ENCODE measurements around the gene HIVEP3. TPM values are rescaled to one million over a fixed set of nuclear protein-coding genes. Genes with fewer than 3 reads are reported as not detected.

HIVEP3 gene
- total RNA-seq, 4 donors from 2014 or later = 3.2 to 11.0 (median 4.2) TPM

DNA sequence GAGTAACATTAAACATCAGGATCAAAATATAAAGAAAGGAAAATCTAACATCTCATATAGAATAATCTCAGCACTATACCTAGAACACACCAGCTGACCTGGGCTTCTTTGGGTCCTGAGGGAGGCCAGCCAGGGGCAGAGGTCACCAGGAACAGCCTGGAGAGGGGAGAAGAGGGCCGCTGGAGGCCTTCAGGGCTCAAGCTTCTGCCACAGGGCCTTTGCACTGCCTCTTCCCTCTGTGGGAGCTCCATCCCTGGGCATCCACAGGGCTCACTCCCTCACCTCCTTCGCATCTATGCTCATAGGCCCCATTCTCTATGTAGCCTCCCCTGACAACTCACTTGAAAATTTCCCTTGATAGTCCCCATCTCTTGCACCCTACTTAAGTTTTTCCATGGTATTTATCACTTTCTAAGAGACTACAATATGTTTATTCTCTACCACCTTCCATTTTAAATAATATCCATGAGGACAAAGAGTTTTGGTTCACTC, 73.9 kb downstream of the HIVEP3 start:
- intact Hi-C loops (cut with DNase I) = no loop called here
- Histone ChIP-seq H3K36me3 (peaks cover 0 to 4% (median 0%) of the 10 kb centered on the region in 3 donors), H3K27ac (no peak overlapping the region), H3K4me1 (peaks cover 0 to 9% (median 0%) of the 10 kb centered on the region in 3 donors), H3K27me3 (no peaks in the 10 kb centered on the region), H3K9me3 (no peaks in the 10 kb centered on the region), H3K4me3 (no peak overlapping the region)
- no peak for TF ChIP-seq POLR2A (IDR thresholded peaks at IDR 0.05)
- TF ChIP-seq, protein P1, sequence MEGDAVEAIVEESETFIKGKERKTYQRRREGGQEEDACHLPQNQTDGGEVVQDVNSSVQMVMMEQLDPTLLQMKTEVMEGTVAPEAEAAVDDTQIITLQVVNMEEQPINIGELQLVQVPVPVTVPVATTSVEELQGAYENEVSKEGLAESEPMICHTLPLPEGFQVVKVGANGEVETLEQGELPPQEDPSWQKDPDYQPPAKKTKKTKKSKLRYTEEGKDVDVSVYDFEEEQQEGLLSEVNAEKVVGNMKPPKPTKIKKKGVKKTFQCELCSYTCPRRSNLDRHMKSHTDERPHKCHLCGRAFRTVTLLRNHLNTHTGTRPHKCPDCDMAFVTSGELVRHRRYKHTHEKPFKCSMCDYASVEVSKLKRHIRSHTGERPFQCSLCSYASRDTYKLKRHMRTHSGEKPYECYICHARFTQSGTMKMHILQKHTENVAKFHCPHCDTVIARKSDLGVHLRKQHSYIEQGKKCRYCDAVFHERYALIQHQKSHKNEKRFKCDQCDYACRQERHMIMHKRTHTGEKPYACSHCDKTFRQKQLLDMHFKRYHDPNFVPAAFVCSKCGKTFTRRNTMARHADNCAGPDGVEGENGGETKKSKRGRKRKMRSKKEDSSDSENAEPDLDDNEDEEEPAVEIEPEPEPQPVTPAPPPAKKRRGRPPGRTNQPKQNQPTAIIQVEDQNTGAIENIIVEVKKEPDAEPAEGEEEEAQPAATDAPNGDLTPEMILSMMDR (IDR thresholded peaks at IDR 0.05) = no peak
- WGBS, 2 donors = 83 to 100% methylated on average over 2 of the region's 2 CpGs
- no peak for DNase-seq

DNA sequence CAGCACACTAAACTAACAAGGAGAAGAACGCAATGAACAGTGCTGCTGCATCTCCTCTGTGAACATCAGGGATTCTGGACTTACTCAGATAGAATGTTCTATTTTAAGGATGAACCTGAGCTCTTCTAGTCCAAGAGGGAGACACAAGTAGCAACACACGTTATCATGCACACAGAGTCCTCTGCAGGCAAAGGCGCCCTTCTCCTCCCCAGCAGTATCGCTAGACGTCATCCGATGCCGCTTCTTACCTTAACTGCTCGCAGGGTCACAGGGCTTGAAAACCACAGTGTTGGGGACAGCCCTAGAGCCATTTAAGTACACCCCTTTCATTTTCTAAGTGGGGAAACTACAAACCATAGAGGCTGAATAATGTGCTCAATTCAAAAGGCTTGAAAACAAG, 74.5 kb downstream of the HIVEP3 start:
- Histone ChIP-seq H3K27me3 (no peaks in the 10 kb centered on the region), H3K36me3 (peaks cover 0 to 4% (median 0%) of the 10 kb centered on the region in 3 donors), H3K27ac (no peak overlapping the region), H3K9me3 (no peaks in the 10 kb centered on the region), H3K4me1 (peaks cover 0 to 9% (median 0%) of the 10 kb centered on the region in 3 donors), H3K4me3 (no peak overlapping the region)
- TF ChIP-seq, protein P1 (IDR thresholded peaks at IDR 0.05) = no peak
- TF ChIP-seq POLR2A (IDR thresholded peaks at IDR 0.05) = no peak
- DNase-seq = no peak
- 82 to 91% methylated on average over 6 to 8 of the region's 8 CpGs for WGBS, 2 donors
- intact Hi-C loops (cut with DNase I) = no loop called here

- no peaks in the 10 kb centered on the region for H3K9me3 ChIP-seq
- H3K4me1 ChIP-seq = peaks cover 0 to 9% (median 0%) of the 10 kb centered on the region in 3 donors
- intact Hi-C loops (cut with DNase I) = no loop called here
- TF ChIP-seq POLR2A (IDR thresholded peaks at IDR 0.05) = no peak
- TF ChIP-seq, protein P1 (IDR thresholded peaks at IDR 0.05) = no peak
- no peak overlapping the region for H3K27ac ChIP-seq
- H3K36me3 ChIP-seq = peaks cover 0 to 4% (median 0%) of the 10 kb centered on the region in 3 donors
- DNase-seq = no peak
- H3K27me3 ChIP-seq = no peaks in the 10 kb centered on the region
- 64 to 66% methylated on average over 11 of the region's 11 CpGs for WGBS, 2 donors
- no peak overlapping the region for H3K4me3 ChIP-seq
Observed at GRCh38 chr1:41842993-41843755, 75.5 kb downstream of the HIVEP3 start.

- intact Hi-C loops (cut with DNase I) = no loop called here
- Histone ChIP-seq H3K4me1 (peaks cover 0 to 5% (median 0%) of the 10 kb centered on the region in 3 donors), H3K36me3 (peaks cover 0 to 4% (median 0%) of the 10 kb centered on the region in 3 donors), H3K9me3 (no peaks in the 10 kb centered on the region), H3K27ac (no peak overlapping the region), H3K4me3 (no peak overlapping the region), H3K27me3 (no peaks in the 10 kb centered on the region)
- no peak for DNase-seq
- WGBS, 2 donors = 92% methylated on average over 2 of the region's 2 CpGs
- TF ChIP-seq POLR2A (IDR thresholded peaks at IDR 0.05) = no peak
- TF ChIP-seq, protein P1 (IDR thresholded peaks at IDR 0.05) = no peak
Observed at GRCh38 chr1:41842326-41842725, 76.4 kb downstream of the HIVEP3 start.

DNA sequence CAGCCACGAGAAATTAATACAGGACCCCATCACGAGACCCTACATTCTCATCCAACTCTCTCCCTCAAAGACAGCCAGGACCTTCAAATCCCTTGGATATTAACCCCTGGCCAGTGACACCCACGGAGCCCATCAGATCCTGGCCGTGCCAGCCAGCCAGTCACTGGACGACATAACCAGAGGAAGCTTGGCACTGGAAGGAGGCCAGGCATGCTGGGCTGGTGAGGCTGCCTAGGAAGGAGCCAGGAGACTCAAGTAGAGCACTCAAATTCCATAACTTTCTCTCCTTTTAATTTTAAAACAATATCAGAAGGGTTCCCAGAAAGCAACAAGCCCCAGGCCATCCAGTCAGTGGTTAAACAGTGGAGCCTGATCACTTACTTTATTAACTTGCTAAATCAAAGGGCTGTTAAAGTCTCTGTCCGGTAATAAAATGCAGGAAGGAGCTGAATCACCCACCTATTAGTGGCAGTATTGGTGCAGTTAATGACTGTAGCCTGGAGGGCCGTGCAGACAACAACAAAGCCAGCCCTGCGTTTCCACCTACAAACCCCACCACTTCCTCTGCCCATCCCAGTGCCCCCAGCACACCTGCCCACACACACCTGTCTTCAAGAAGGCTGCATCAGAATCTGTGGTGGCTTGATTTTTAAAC, 78.0 kb downstream of the HIVEP3 start:
- intact Hi-C loops (cut with DNase I) = no loop called here
- H3K9me3 ChIP-seq = no peaks in the 10 kb centered on the region
- no peaks in the 10 kb centered on the region for H3K36me3 ChIP-seq
- H3K27me3 ChIP-seq = no peaks in the 10 kb centered on the region
- no peak overlapping the region for H3K4me3 ChIP-seq
- no peak for DNase-seq
- H3K27ac ChIP-seq = no peak overlapping the region
- no peak for TF ChIP-seq POLR2A (IDR thresholded peaks at IDR 0.05)
- TF ChIP-seq, protein P1 (IDR thresholded peaks at IDR 0.05) = no peak
- WGBS, 2 donors = 73 to 76% methylated on average over 4 to 5 of the region's 8 CpGs
- H3K4me1 ChIP-seq = peaks cover 0 to 5% (median 0%) of the 10 kb centered on the region in 3 donors

Measured in esophagus squamous epithelium (tissue), 5 donors.